Keratinocyte (primary cell): ENCODE measurements around the gene FUT4. TPM values are rescaled to one million over a fixed set of nuclear protein-coding genes. Genes with fewer than 3 reads are reported as not detected.

Experiments used
- DNase-seq: peaks from one replicate; pipeline ENCODE4 v3.0.0-alpha.2; 2011; ENCODE audit warnings: low read depth, missing footprints, low spot score
- FAIRE-seq: peaks from 2 replicates; lab custom pipeline; 2011; peaks lifted over from hg19 to GRCh38; lab: Jason Lieb, UNC
- H2AFZ ChIP-seq: 2 replicates; pipeline ENCODE4 v1.6.0; 2012; ENCODE audit warnings: low read length, control low read depth, inconsistent platforms; ENCODE audit not compliant: control insufficient read depth
- H3K27ac ChIP-seq: 2 replicates; pipeline ENCODE4 v1.5.1; 2011; ENCODE audit warnings: low read length; ENCODE audit not compliant: control insufficient read depth, insufficient read depth
- H3K27me3 ChIP-seq: 3 replicates; pipeline ENCODE4 v1.6.0; 2011; ENCODE audit warnings: low read length; ENCODE audit not compliant: control insufficient read depth, insufficient read depth; ENCODE audit errors: extremely low read depth
- H3K36me3 ChIP-seq, 2 experiments: 2 replicates in 1 of 2; 3 replicates in 1 of 2; pipeline ENCODE4 v1.5.1; 2011; ENCODE audit warnings: low read length in 2 of 2, mild to moderate bottlenecking in 1 of 2; ENCODE audit not compliant: control insufficient read depth in 2 of 2, insufficient read depth in 2 of 2; ENCODE audit errors: extremely low read depth in 1 of 2
- H3K4me1 ChIP-seq: 3 replicates; pipeline ENCODE4 v1.5.1; 2011; ENCODE audit warnings: low read length; ENCODE audit not compliant: control insufficient read depth, insufficient read depth; ENCODE audit errors: extremely low read depth
- H3K4me2 ChIP-seq: 3 replicates; pipeline ENCODE4 v1.6.0; 2011; ENCODE audit warnings: low read depth, low read length; ENCODE audit not compliant: control insufficient read depth, insufficient read depth; ENCODE audit errors: extremely low read depth
- H3K4me3 ChIP-seq, 3 experiments: fragments of 200-600 bp in 1 of 3; sonication (generic) in 1 of 3; 2 replicates in 2 of 3; 3 replicates in 1 of 3; pipeline ENCODE4 v1.5.1; 2011 to 2016; ENCODE audit warnings: low read length in 3 of 3, mild to moderate bottlenecking in 3 of 3, control low read depth in 2 of 3, inconsistent platforms in 1 of 3, low read depth in 1 of 3, mixed read lengths in 1 of 3, mixed run types in 1 of 3, moderate library complexity in 1 of 3; ENCODE audit not compliant: control insufficient read depth in 2 of 3, insufficient read depth in 2 of 3; ENCODE audit errors: extremely low read depth in 1 of 3
- H3K79me2 ChIP-seq: 2 replicates; pipeline ENCODE4 v1.6.0; 2012; ENCODE audit warnings: low read length; ENCODE audit not compliant: control insufficient read depth, insufficient read depth
- H3K9ac ChIP-seq: 3 replicates; pipeline ENCODE4 v1.6.0; 2011; ENCODE audit warnings: low read length; ENCODE audit not compliant: control insufficient read depth, insufficient read depth; ENCODE audit errors: extremely low read depth
- H3K9me1 ChIP-seq: 3 replicates; pipeline ENCODE4 v1.6.0; 2011; ENCODE audit warnings: low read length; ENCODE audit not compliant: control insufficient read depth, insufficient read depth; ENCODE audit errors: extremely low read depth
- H3K9me3 ChIP-seq: 2 replicates; pipeline ENCODE4 v1.5.1; 2012; ENCODE audit warnings: low read depth, low read length; ENCODE audit not compliant: control insufficient read depth
- H4K20me1 ChIP-seq: 3 replicates; pipeline ENCODE4 v1.6.0; 2011; ENCODE audit warnings: low read length; ENCODE audit not compliant: control insufficient read depth, insufficient read depth; ENCODE audit errors: extremely low read depth
- CTCF ChIP-seq, 3 experiments: IDR thresholded peaks in 1 of 3; conservative IDR thresholded peaks in 1 of 3; optimal IDR thresholded peaks in 1 of 3; 2 replicates in 2 of 3; 3 replicates in 1 of 3; pipeline versions ENCODE3 to v1.5.1; 2011; ENCODE audit warnings: low read length in 3 of 3, mild to moderate bottlenecking in 3 of 3, moderate library complexity in 2 of 3, control low read depth in 1 of 3, inconsistent platforms in 1 of 3; ENCODE audit not compliant: insufficient read depth in 2 of 3; ENCODE audit errors: extremely low read depth in 1 of 3
- EZH2 ChIP-seq: IDR thresholded peaks from one replicate; pipeline ENCODE4 v1.6.1; 2012; ENCODE audit warnings: inconsistent platforms, mild to moderate bottlenecking, low read length, moderate library complexity
- dilution Hi-C: fragments of 300-500 bp; cut with MboI; formaldehyde crosslinking; loops from one replicate; pipeline ENCODE4 v1.7.0; 2020; ENCODE audit warnings: low sequenced_read_pairs; ENCODE audit not compliant: extremely low pct_ligation_motif_present
- polyA plus RNA-seq, 5 experiments: library from polyadenylated mRNA; depleted of rRNA in 3 of 5; stranded (reverse) in 3 of 5; stranded (forward) in 1 of 5; unstranded in 1 of 5; fragments of >200 nt; gene quantifications; 1 replicate in 1 of 5; 2 replicates in 3 of 5; 3 replicates in 1 of 5; pipeline versions ENCODE4 v1.2.1 to v1.2.3, GENCODE V29; 2011 to 2012; ENCODE audit warnings: missing spikeins in 2 of 5, low read depth in 1 of 5, low replicate concordance in 1 of 5

The FUT4 gene
- polyA plus RNA-seq, 1 donor (not counting 4 experiments of a cell fraction or from before 2014, with no cell fraction given), result 0.39 TPM

DNA sequence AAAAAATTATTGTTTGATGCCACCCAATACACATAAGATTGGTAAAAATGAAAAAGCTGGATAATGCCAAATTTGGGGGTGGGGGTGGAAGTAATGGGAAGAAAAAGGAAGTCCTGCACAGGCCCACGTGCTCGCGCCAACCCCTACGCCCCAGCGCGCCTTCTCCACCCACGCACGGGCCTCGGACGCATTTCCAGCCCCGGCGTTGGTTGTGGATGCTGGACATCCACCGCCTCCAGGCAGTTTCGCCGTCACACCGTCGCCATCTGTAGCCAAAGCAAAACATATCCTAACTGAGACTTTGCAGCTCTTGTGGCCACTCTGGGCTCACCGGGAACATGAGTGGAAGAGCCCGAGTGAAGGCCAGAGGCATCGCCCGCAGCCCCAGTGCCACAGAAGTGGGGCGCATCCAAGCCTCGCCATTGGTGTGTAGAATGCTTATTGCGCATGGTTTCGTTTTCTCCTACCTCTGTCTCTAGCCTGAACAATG, 23.5 kb downstream of the FUT4 start, which contains the start of gene PIWIL4:
Gene PIWIL4, plus strand, starts transcription at position 188 of the 490 bp plus-strand sequence. Its CDS starts 151 bp downstream, at position 339.
- H3K4me2 ChIP-seq, result no peak within 1 kb of the TSS
- no peaks in the 10 kb centered on the region for H3K79me2 ChIP-seq
- H3K9me3 ChIP-seq, result no peaks in the 10 kb centered on the region
- no peaks in the 10 kb centered on the region for H4K20me1 ChIP-seq
- DNase-seq (no peak), FAIRE-seq (no peak)
- no peak within 1 kb of the TSS for H3K9ac ChIP-seq
- H3K4me1 ChIP-seq, result peaks cover 12% of the 10 kb centered on the region
- H3K9me1 ChIP-seq, result no peaks in the 10 kb centered on the region
- TF ChIP-seq EZH2 (no peak), CTCF (optimal IDR thresholded peaks at IDR 0.05 in 1 of 3, IDR thresholded peaks at IDR 0.05 in 1 of 3, conservative IDR thresholded peaks at IDR 0.05 in 1 of 3; ENCODE audit: extremely low read depth in 1 of 3, insufficient read depth in 2 of 3, low read length in 3 of 3) (no peak)
- H3K27me3 ChIP-seq, result no peaks in the 10 kb centered on the region
- H3K27ac ChIP-seq, result no peak within 1 kb of the TSS
- no peak within 1 kb of the TSS for H3K4me3 ChIP-seq
- no peaks in the 10 kb centered on the region for H3K36me3 ChIP-seq
- dilution Hi-C loops, result no loop called here
- no peak within 1 kb of the TSS for H2AFZ ChIP-seq

- no peak for TF ChIP-seq CTCF (optimal IDR thresholded peaks at IDR 0.05 in 1 of 3, IDR thresholded peaks at IDR 0.05 in 1 of 3, conservative IDR thresholded peaks at IDR 0.05 in 1 of 3; ENCODE audit: extremely low read depth in 1 of 3, insufficient read depth in 2 of 3, low read length in 3 of 3)
- TF ChIP-seq EZH2, result no peak
- H3K9ac ChIP-seq, result no peak overlapping the region
- no peak overlapping the region for H3K4me3 ChIP-seq
- H3K4me2 ChIP-seq, result no peak overlapping the region
- FAIRE-seq (no peak), DNase-seq (no peak)
- H3K4me1 ChIP-seq, result peaks cover 8% of the 10 kb centered on the region
- H4K20me1 ChIP-seq, result no peaks in the 10 kb centered on the region
- no peak overlapping the region for H3K27ac ChIP-seq
- no peaks in the 10 kb centered on the region for H3K9me1 ChIP-seq
- dilution Hi-C loops, result no loop called here
- no peaks in the 10 kb centered on the region for H3K27me3 ChIP-seq
- no peaks in the 10 kb centered on the region for H3K79me2 ChIP-seq
- H3K9me3 ChIP-seq, result no peaks in the 10 kb centered on the region
- H2AFZ ChIP-seq, result no peak overlapping the region
- no peaks in the 10 kb centered on the region for H3K36me3 ChIP-seq
Observed at GRCh38 chr11:94568200-94568599, 24.5 kb downstream of the FUT4 start.
